Thyroid gland (tissue), 4 donors: Measurements from ENCODE around the gene BACH1. TPM values are rescaled to one million over a fixed set of nuclear protein-coding genes. Genes with fewer than 3 reads are reported as not detected.

Source experiments
- DNase-seq, 2 donors: peaks; one replicate each; pipeline ENCODE4 v3.0.0-alpha.2; 2019
- H3K27ac ChIP-seq, 3 donors: fragments of 200-600 bp; sonication (generic); 1 replicate in 2 of 3; 2 replicates in 1 of 3; pipeline ENCODE4 v1.5.1; 2016 to 2019; ENCODE audit warnings: mild to moderate bottlenecking in 1 of 3, moderate library complexity in 1 of 3
- H3K27me3 ChIP-seq: fragments of 200-600 bp; sonication (generic); one replicate; pipeline ENCODE4 v1.5.1; 2019
- H3K36me3 ChIP-seq, 2 donors: fragments of 200-600 bp; sonication (generic); one replicate each; pipeline ENCODE4 v1.5.1; 2016 to 2019
- H3K4me1 ChIP-seq, 2 donors: fragments of 200-600 bp; sonication (generic); one replicate each; pipeline ENCODE4 v1.5.1; 2017 to 2019
- H3K4me3 ChIP-seq, 3 donors: fragments of 200-600 bp; sonication (generic); replicated peaks in 1 of 3; 1 replicate in 2 of 3; 2 replicates in 1 of 3; pipeline ENCODE4 v1.5.1; 2016; ENCODE audit warnings: mild to moderate bottlenecking in 1 of 3
- H3K9me3 ChIP-seq: fragments of 200-600 bp; sonication (generic); one replicate; pipeline ENCODE4 v1.5.1; 2017
- CTCF ChIP-seq, 6 experiments: fragments of 200-600 bp in 3 of 6; fragments of 450-650 bp in 3 of 6; sonication (generic) in 3 of 6; IDR thresholded peaks; one replicate each; pipeline ENCODE4 v1.5.1; 2016 to 2019; ENCODE audit warnings: antibody characterized with exemption in 6 of 6, mild to moderate bottlenecking in 2 of 6, inconsistent platforms in 1 of 6, moderate library complexity in 1 of 6
- POLR2A ChIP-seq, 2 donors: fragments of 450-650 bp; IDR thresholded peaks; one replicate each; pipeline ENCODE4 v1.6.1; 2017; ENCODE audit warnings: antibody characterized with exemption in 2 of 2, mild to moderate bottlenecking in 2 of 2, moderate library complexity in 1 of 2
- WGBS, 2 donors: methylation state at CpG; one replicate each; pipeline ENCODE4 v1.1.5; 2017; 5-methylcytosine and 5-hydroxymethylcytosine counted together
- intact Hi-C: fragments of 100-400 bp; cut with DNase I; formaldehyde crosslinking; loops from one replicate; pipeline ENCODE4 v1.15.1; 2023
- total RNA-seq, 4 donors: library from RNA; depleted of rRNA; stranded (reverse); fragments of >200 nt; gene quantifications; one replicate each; pipeline ENCODE4 v1.2.3, GENCODE V29; 2016

Gene BACH1
- total RNA-seq, 4 donors from 2014 or later, result 36.3 to 89.9 (median 64.9) TPM

GRCh38 chr21:29308456-29308783, 9.7 kb downstream of the BACH1 start:
- DNase-seq, result no peak
- Histone ChIP-seq H3K4me1 (peaks cover 21 to 39% of the 10 kb centered on the region in 2 donors), H3K36me3 (no peaks in the 10 kb centered on the region), H3K27me3 (no peaks in the 10 kb centered on the region), H3K4me3 (no peak overlapping the region), H3K27ac (no peak overlapping the region), H3K9me3 (no peaks in the 10 kb centered on the region)
- WGBS, 2 donors, result 64 to 75% methylated on average over 2 of the region's 2 CpGs
- no peak for TF ChIP-seq POLR2A (IDR thresholded peaks at IDR 0.05)
- TF ChIP-seq CTCF (IDR thresholded peaks at IDR 0.05), result no peak
- intact Hi-C loops, result no loop called here

GRCh38 chr21:29309703-29310102, 11.0 kb downstream of the BACH1 start:
- Histone ChIP-seq H3K27ac (no peak overlapping the region), H3K4me1 (peaks cover 30 to 33% of the 10 kb centered on the region in 2 donors), H3K27me3 (no peaks in the 10 kb centered on the region), H3K36me3 (no peaks in the 10 kb centered on the region), H3K9me3 (no peaks in the 10 kb centered on the region), H3K4me3 (no peak overlapping the region)
- no peak for DNase-seq
- 91 to 95% methylated on average over 2 of the region's 2 CpGs for WGBS, 2 donors
- intact Hi-C loops, result no loop called here
- TF ChIP-seq CTCF (IDR thresholded peaks at IDR 0.05) (no peak), POLR2A (IDR thresholded peaks at IDR 0.05) (no peak)

GRCh38 chr21:29311802-29312201, 13.1 kb downstream of the BACH1 start:
- H3K27me3 ChIP-seq, result no peaks in the 10 kb centered on the region
- no peak overlapping the region for H3K27ac ChIP-seq
- peaks cover 30 to 36% of the 10 kb centered on the region in 2 donors for H3K4me1 ChIP-seq
- WGBS, 2 donors, result 96% methylated on average over 2 of the region's 2 CpGs
- no peaks in the 10 kb centered on the region for H3K36me3 ChIP-seq
- intact Hi-C loops, result no loop called here
- no peaks in the 10 kb centered on the region for H3K9me3 ChIP-seq
- TF ChIP-seq CTCF (IDR thresholded peaks at IDR 0.05) (no peak), POLR2A (IDR thresholded peaks at IDR 0.05) (no peak)
- H3K4me3 ChIP-seq, result no peak overlapping the region
- DNase-seq, result no peak

GRCh38 chr21:29312981-29313380, 14.3 kb downstream of the BACH1 start:
- no peak overlapping the region for H3K27ac ChIP-seq
- TF ChIP-seq POLR2A (IDR thresholded peaks at IDR 0.05), result no peak
- TF ChIP-seq CTCF (IDR thresholded peaks at IDR 0.05), result no peak
- no peaks in the 10 kb centered on the region for H3K27me3 ChIP-seq
- no peak overlapping the region for H3K4me3 ChIP-seq
- H3K9me3 ChIP-seq, result no peaks in the 10 kb centered on the region
- DNase-seq, result no peak
- H3K4me1 ChIP-seq, result peaks cover 32 to 33% of the 10 kb centered on the region in 2 donors
- H3K36me3 ChIP-seq, result no peaks in the 10 kb centered on the region
- WGBS, 2 donors, result 88 to 96% methylated on average over 7 of the region's 7 CpGs
- intact Hi-C loops, result no loop called here

- DNase-seq, result no peak
- no peaks in the 10 kb centered on the region for H3K36me3 ChIP-seq
- intact Hi-C loops, result no loop called here
- 96 to 98% methylated on average over 2 of the region's 2 CpGs for WGBS, 2 donors
- H3K27me3 ChIP-seq, result no peaks in the 10 kb centered on the region
- peak overlapping the region in 1 of 3 donors; percentile 10 for H3K27ac ChIP-seq
- no peak overlapping the region for H3K4me3 ChIP-seq
- H3K4me1 ChIP-seq, result peaks cover 29 to 38% of the 10 kb centered on the region in 2 donors
- no peak for TF ChIP-seq CTCF (IDR thresholded peaks at IDR 0.05)
- no peak for TF ChIP-seq POLR2A (IDR thresholded peaks at IDR 0.05)
- H3K9me3 ChIP-seq, result no peaks in the 10 kb centered on the region
Observed at GRCh38 chr21:29313662-29314408, 15.1 kb downstream of the BACH1 start.
